HEK293 (cell line): ENCODE data around the gene GPM6B.

Experiments
- CTCF ChIA-PET: fragments of 350-600 bp; formaldehyde crosslinking; extraction: SDS; loops from one replicate; lab custom pipeline; 2021; ENCODE audit warnings: antibody characterized with exemption; lab: Yijun Ruan, JAX
- POLR2A ChIA-PET: fragments of 300-600 bp; formaldehyde crosslinking; extraction: SDS; loops from one replicate; lab custom pipeline; 2020; ENCODE audit warnings: antibody characterized with exemption, inconsistent platforms; lab: Yijun Ruan, JAX
- H3K27ac ChIP-seq: fragments of 200-500 bp; sonication (Bioruptor generic); 2 replicates; pipeline ENCODE4 v1.5.1; 2014; ENCODE audit warnings: low read depth, low read length, control low read depth, inconsistent platforms; ENCODE audit errors: extremely low read depth
- H3K36me3 ChIP-seq, 2 experiments: fragments of 200-500 bp in 1 of 2; sonication (Bioruptor generic) in 1 of 2; 1 replicate in 1 of 2; 2 replicates in 1 of 2; pipeline ENCODE4 v1.5.1; 2014 to 2017; ENCODE audit warnings: inconsistent platforms in 2 of 2, low read length in 2 of 2; ENCODE audit not compliant: control insufficient read depth in 2 of 2, insufficient read depth in 1 of 2
- H3K4me1 ChIP-seq: fragments of 200-500 bp; sonication (Bioruptor generic); 2 replicates; pipeline ENCODE4 v1.5.1; 2014; ENCODE audit warnings: mild to moderate bottlenecking, low read length, inconsistent platforms; ENCODE audit not compliant: control insufficient read depth, insufficient read depth
- H3K4me3 ChIP-seq: 2 replicates; pipeline ENCODE4 v1.5.1; 2011; ENCODE audit warnings: low read depth, mild to moderate bottlenecking, control low read depth, low read length, moderate library complexity
- H3K9me3 ChIP-seq: fragments of 200-500 bp; sonication (Bioruptor generic); 2 replicates; pipeline ENCODE4 v1.5.1; 2014; ENCODE audit warnings: low read depth, low read length, inconsistent platforms; ENCODE audit not compliant: control insufficient read depth, insufficient read depth
- CTCF ChIP-seq: fragments of 450-650 bp; formaldehyde crosslinking; IDR thresholded peaks from 2 replicates; pipeline ENCODE4 v1.5.1; 2016; ENCODE audit warnings: missing biosample characterization, missing genetic modification characterization
- EGR2 ChIP-seq: fragments of 450-650 bp; formaldehyde crosslinking; IDR thresholded peaks from 2 replicates; pipeline ENCODE4 v1.5.1; 2016; ENCODE audit warnings: low read depth, missing biosample characterization, missing genetic modification characterization
- HOXC10 ChIP-seq: sonication (generic); formaldehyde crosslinking; IDR thresholded peaks from 2 replicates; pipeline ENCODE4 v1.8.1; 2023; ENCODE audit warnings: mild to moderate bottlenecking, missing genetic modification reagents
- HOXD13 ChIP-seq: sonication (generic); formaldehyde crosslinking; IDR thresholded peaks from 2 replicates; pipeline ENCODE4 v1.8.0; 2022; ENCODE audit warnings: missing genetic modification reagents, borderline replicate concordance
- PBX3 ChIP-seq: sonication (generic); formaldehyde crosslinking; IDR thresholded peaks from 2 replicates; pipeline ENCODE4 v1.8.1; 2022; ENCODE audit warnings: mild to moderate bottlenecking, moderate library complexity, missing genetic modification reagents
- PRDM1 ChIP-seq: fragments of 450-650 bp; formaldehyde crosslinking; IDR thresholded peaks from 2 replicates; pipeline ENCODE4; 2016; ENCODE audit warnings: missing biosample characterization, missing genetic modification characterization
- SCRT2 ChIP-seq: fragments of 450-650 bp; formaldehyde crosslinking; IDR thresholded peaks from 2 replicates; pipeline ENCODE4 v1.5.1; 2016; ENCODE audit warnings: missing biosample characterization, missing genetic modification characterization
- ZBTB11 ChIP-seq: fragments of 450-650 bp; formaldehyde crosslinking; conservative IDR thresholded peaks from 2 replicates; pipeline ENCODE4 v1.5.1; 2016; ENCODE audit warnings: low read depth, missing biosample characterization, missing genetic modification characterization
- ZFHX2 ChIP-seq: fragments of 450-650 bp; formaldehyde crosslinking; conservative IDR thresholded peaks from 2 replicates; pipeline ENCODE4 v1.5.1; 2016; ENCODE audit warnings: missing biosample characterization, missing genetic modification characterization
- ZFP69B ChIP-seq: fragments of 450-650 bp; formaldehyde crosslinking; IDR thresholded peaks from 2 replicates; pipeline ENCODE4 v1.5.1; 2016; ENCODE audit warnings: missing biosample characterization, missing genetic modification characterization
- ZNF10 ChIP-seq: fragments of 450-650 bp; formaldehyde crosslinking; IDR thresholded peaks from 2 replicates; pipeline ENCODE4 v1.5.1; 2017; ENCODE audit warnings: missing biosample characterization, missing genetic modification characterization
- ZNF24 ChIP-seq: fragments of 450-650 bp; formaldehyde crosslinking; IDR thresholded peaks from 2 replicates; pipeline ENCODE4 v1.5.1; 2016; ENCODE audit warnings: missing biosample characterization, missing genetic modification characterization
- ZNF292 ChIP-seq: fragments of 450-650 bp; formaldehyde crosslinking; IDR thresholded peaks from 2 replicates; pipeline ENCODE4 v1.5.1; 2016; ENCODE audit warnings: low read depth, missing biosample characterization, missing genetic modification characterization, borderline replicate concordance
- ZNF341 ChIP-seq: fragments of 450-650 bp; formaldehyde crosslinking; IDR thresholded peaks from 2 replicates; pipeline ENCODE4; 2016; ENCODE audit warnings: low read depth, missing biosample characterization, missing genetic modification characterization
- ZNF513 ChIP-seq: fragments of 450-650 bp; IDR thresholded peaks from 2 replicates; pipeline ENCODE4 v1.5.1; 2018; ENCODE audit warnings: missing biosample characterization, missing genetic modification characterization
- ZNF560 ChIP-seq: fragments of 450-650 bp; formaldehyde crosslinking; IDR thresholded peaks from 2 replicates; pipeline ENCODE4 v1.5.1; 2017; ENCODE audit warnings: missing biosample characterization, missing genetic modification characterization, borderline replicate concordance

The GPM6B gene

GRCh38 chrX:13852001-13852695 lies 35.3 kb upstream of the GPM6B start:
- POLR2A ChIA-PET = no interaction called here
- Histone ChIP-seq H3K4me3 (no peak overlapping the region), H3K36me3 (no peaks in the 10 kb centered on the region), H3K9me3 (no peaks in the 10 kb centered on the region; the same call in 1 of the 2 replicates), H3K4me1 (no peaks in the 10 kb centered on the region)
- CTCF ChIA-PET = interaction anchor here (0.6 to 1.2 kb wide), 3 partner anchors 10 to 112 kb away, joined by 3 to 4 read pairs (median 4); no protein-coding TSS in a partner anchor
- no peak for TF ChIP-seq ZFP69B (tag by site-specific recombination)
- TF ChIP-seq ZBTB11 (tag by site-specific recombination) = no peak
- TF ChIP-seq HOXD13 (CRISPR knock-in tag) = no peak
- no peak for TF ChIP-seq ZNF24 (tag by site-specific recombination)
- TF ChIP-seq ZNF292 = no peak
- TF ChIP-seq ZNF341 (tag by site-specific recombination) = no peak
- TF ChIP-seq ZNF560 (tag by site-specific recombination) = no peak
- TF ChIP-seq, all 188 proteins: peak for 0
- H3K27ac ChIP-seq = no peak overlapping the region

GRCh38 chrX:13845721-13846378 lies 29.0 kb upstream of the GPM6B start:
- Histone ChIP-seq H3K4me1 (no peaks in the 10 kb centered on the region), H3K36me3 (no peaks in the 10 kb centered on the region), H3K27ac (no peak overlapping the region), H3K9me3 (no peaks in the 10 kb centered on the region; the same call in 1 of the 2 replicates), H3K4me3 (no peak overlapping the region)
- POLR2A ChIA-PET = no interaction called here
- TF ChIP-seq ZNF513 (tag by site-specific recombination) (no peak), PRDM1 (tag by site-specific recombination) (0 out of 2 replicates have a peak, but pooled peaks have one; percentile 36), ZFHX2 (tag by site-specific recombination) (peak; percentile 95), HOXC10 (CRISPR knock-in tag) (no peak), EGR2 (tag by site-specific recombination) (peak; percentile 96)
- CTCF ChIA-PET = interaction anchor here (0.7 kb wide), 2 partner anchors 183 to 1953 kb away, joined by 3 read pairs; no protein-coding TSS in a partner anchor

- no peaks in the 10 kb centered on the region for H3K36me3 ChIP-seq
- H3K9me3 ChIP-seq = no peaks in the 10 kb centered on the region
- no peaks in the 10 kb centered on the region for H3K4me1 ChIP-seq
- H3K4me3 ChIP-seq = no peak overlapping the region
- no peak overlapping the region for H3K27ac ChIP-seq
- POLR2A ChIA-PET = no interaction called here
- CTCF ChIA-PET = interaction anchor here (0.5 to 1.2 kb wide), 2 partner anchors 32 to 55 kb away, joined by 3 read pairs; no protein-coding TSS in a partner anchor
- peak; percentile 60 for TF ChIP-seq SCRT2 (tag by site-specific recombination)
- no peak for TF ChIP-seq PBX3 (CRISPR knock-in tag)
- TF ChIP-seq ZNF10 (tag by site-specific recombination) = peak; percentile 93
- TF ChIP-seq CTCF (tag by site-specific recombination) = no peak
- peak; percentile 56 for TF ChIP-seq PRDM1 (tag by site-specific recombination)
These were observed 26.3 kb upstream of the GPM6B start for GRCh38 chrX:13843150-13843721.
